SK-N-MC (cell line): ENCODE data around the gene ATXN7.

Experiments used
- EZH2 ChIP-seq: fragments of 200-600 bp; sonication (generic); IDR thresholded peaks from one replicate; pipeline ENCODE4 v1.6.1; 2017; ENCODE audit warnings: antibody characterized with exemption
- FOXP2 ChIP-seq: optimal IDR thresholded peaks from 2 replicates; pipeline ENCODE3; 2011; ENCODE audit warnings: mild to moderate bottlenecking, moderate library complexity; ENCODE audit not compliant: insufficient read depth; ENCODE audit errors: extremely low read length, control extremely low read depth
- POLR2AphosphoS5 ChIP-seq: IDR thresholded peaks from 2 replicates; pipeline ENCODE4 v1.6.1; 2012; ENCODE audit warnings: mild to moderate bottlenecking, low read depth, low read length, borderline replicate concordance

GRCh38 chr3:63872135-63872924 is 8.7 kb downstream of the ATXN7 start:
- TF ChIP-seq POLR2AphosphoS5 (no peak), EZH2 (no peak), FOXP2 (no peak)
